WTC11 (cell line): Measurements from ENCODE around the gene HMCN1. TPM values are rescaled to one million over a fixed set of nuclear protein-coding genes. Genes with fewer than 3 reads are reported as not detected.
"Not testable (repeated sequence)": the region's sequence is repeated elsewhere in the genome, so short reads cannot be mapped to it uniquely, and the experiment has no call there.

Experiments
- ATAC-seq: fragments of 200-7000 bp; cut with Tn5 transposase; 2 replicates; pipeline ENCODE4 v1.10.0; 2021; ENCODE audit warnings: mild to moderate bottlenecking, moderate library complexity
- CTCF ChIA-PET: fragments of 300-600 bp; sonication (Branson Sonifier 250); formaldehyde crosslinking; loops from one replicate; lab custom pipeline; 2021; ENCODE audit warnings: antibody characterized with exemption; lab: Charles Lee
- POLR2A ChIA-PET: fragments of 350-600 bp; sonication (Branson Sonifier 250); formaldehyde crosslinking; loops from one replicate; lab custom pipeline; 2021; ENCODE audit warnings: antibody characterized with exemption; lab: Charles Lee
- DNase-seq: peaks from one replicate; pipeline ENCODE4 v3.0.0; 2021; ENCODE audit warnings: low spot score
- H3K27ac Mint-ChIP-seq: 2 replicates; pipeline ENCODE4 v1.8.0; 2021; ENCODE audit warnings: mixed read lengths
- H3K27me3 Mint-ChIP-seq: 2 replicates; pipeline ENCODE4 v1.8.0; 2021; ENCODE audit warnings: low read depth, mild to moderate bottlenecking, moderate library complexity, mixed read lengths
- H3K36me3 Mint-ChIP-seq: 2 replicates; pipeline ENCODE4 v1.8.0; 2021; ENCODE audit warnings: mixed read lengths
- H3K4me1 Mint-ChIP-seq: 2 replicates; pipeline ENCODE4 v1.8.0; 2022; ENCODE audit warnings: mixed read lengths
- H3K4me3 Mint-ChIP-seq: 2 replicates; pipeline ENCODE4 v1.8.0; 2021; ENCODE audit warnings: mild to moderate bottlenecking, moderate library complexity, mixed read lengths
- H3K9me3 Mint-ChIP-seq: 2 replicates; pipeline ENCODE4 v1.8.0; 2021; ENCODE audit warnings: mixed read lengths
- ATF1 ChIP-seq: sonication (generic); formaldehyde crosslinking; IDR thresholded peaks from 2 replicates; pipeline ENCODE4 v1.8.1; 2023; ENCODE audit warnings: mild to moderate bottlenecking, moderate library complexity, missing genetic modification reagents
- CDX4 ChIP-seq: fragments of 250-450 bp; sonication (Bioruptor Pico); IDR thresholded peaks from 2 replicates; pipeline ENCODE4 v1.9.0; 2021; ENCODE audit warnings: moderate library complexity, mild to moderate bottlenecking, inconsistent platforms, borderline replicate concordance
- EMX1 ChIP-seq: fragments of 250-450 bp; sonication (Bioruptor Pico); IDR thresholded peaks from 2 replicates; pipeline ENCODE4 v1.8.0; 2021; ENCODE audit warnings: mild to moderate bottlenecking
- ESRRA ChIP-seq: sonication (generic); formaldehyde crosslinking; IDR thresholded peaks from 2 replicates; pipeline ENCODE4 v1.8.1; 2022; ENCODE audit warnings: mild to moderate bottlenecking, missing genetic modification reagents, borderline replicate concordance
- FOXK1 ChIP-seq: sonication (generic); formaldehyde crosslinking; IDR thresholded peaks from 2 replicates; pipeline ENCODE4 v1.8.0; 2022; ENCODE audit warnings: mild to moderate bottlenecking, moderate library complexity, missing genetic modification reagents
- GABPB1 ChIP-seq: sonication (generic); formaldehyde crosslinking; IDR thresholded peaks from 2 replicates; pipeline ENCODE4 v1.8.1; 2023; ENCODE audit warnings: mild to moderate bottlenecking, missing genetic modification reagents
- GTF2I ChIP-seq: fragments of 250-450 bp; sonication (Bioruptor Pico); conservative IDR thresholded peaks from 2 replicates; pipeline ENCODE4 v1.4.0; 2021; ENCODE audit warnings: mild to moderate bottlenecking
- JAZF1 ChIP-seq: fragments of 250-450 bp; sonication (Bioruptor Pico); IDR thresholded peaks from 2 replicates; pipeline ENCODE4 v1.9.0; 2021; ENCODE audit warnings: moderate library complexity, mild to moderate bottlenecking, inconsistent platforms
- MAX ChIP-seq: sonication (generic); formaldehyde crosslinking; IDR thresholded peaks from 2 replicates; pipeline ENCODE4 v1.8.0; 2022; ENCODE audit warnings: mild to moderate bottlenecking, missing genetic modification reagents
- MYBL2 ChIP-seq: sonication (generic); formaldehyde crosslinking; IDR thresholded peaks from 2 replicates; pipeline ENCODE4 v1.8.1; 2023; ENCODE audit warnings: mild to moderate bottlenecking, moderate library complexity, missing genetic modification reagents
- NFATC4 ChIP-seq: fragments of 250-450 bp; sonication (Bioruptor Pico); IDR thresholded peaks from 2 replicates; pipeline ENCODE4 v1.9.0; 2021; ENCODE audit warnings: mild to moderate bottlenecking
- NFE2L1 ChIP-seq: sonication (generic); formaldehyde crosslinking; IDR thresholded peaks from 2 replicates; pipeline ENCODE4 v1.8.1; 2023; ENCODE audit warnings: missing genetic modification reagents
- NR1H2 ChIP-seq: sonication (generic); formaldehyde crosslinking; IDR thresholded peaks from 2 replicates; pipeline ENCODE4 v1.9.0; 2021; ENCODE audit warnings: mild to moderate bottlenecking, moderate library complexity, missing genetic modification reagents
- OVOL2 ChIP-seq: fragments of 250-450 bp; sonication (Bioruptor Pico); IDR thresholded peaks from 2 replicates; pipeline ENCODE4 v1.9.0; 2021; ENCODE audit warnings: mild to moderate bottlenecking, borderline replicate concordance
- SMAD4 ChIP-seq: sonication (generic); formaldehyde crosslinking; IDR thresholded peaks from 2 replicates; pipeline ENCODE4 v1.8.0; 2022; ENCODE audit warnings: mild to moderate bottlenecking, missing genetic modification reagents
- SP1 ChIP-seq: sonication (generic); formaldehyde crosslinking; conservative IDR thresholded peaks from 2 replicates; pipeline ENCODE4 v1.8.1; 2022; ENCODE audit warnings: missing genetic modification reagents
- ZNF263 ChIP-seq: sonication (generic); formaldehyde crosslinking; IDR thresholded peaks from 2 replicates; pipeline ENCODE4 v1.8.1; 2022; ENCODE audit warnings: low read depth, mild to moderate bottlenecking, moderate library complexity, missing genetic modification reagents
- ZNF512 ChIP-seq: sonication (generic); formaldehyde crosslinking; IDR thresholded peaks from 2 replicates; pipeline ENCODE4 v1.8.1; 2022; ENCODE audit warnings: missing genetic modification reagents, borderline replicate concordance
- total RNA-seq: library from RNA; stranded (reverse); gene quantifications from 3 replicates; pipeline ENCODE4 v1.2.3, GENCODE V29; 2021
- TF ChIP-seq, protein P1 (sequence below): sonication (generic); formaldehyde crosslinking; IDR thresholded peaks from 2 replicates; pipeline ENCODE4 v1.8.0; 2022; ENCODE audit warnings: mild to moderate bottlenecking, missing genetic modification reagents
- TF ChIP-seq, protein P2 (sequence below): sonication (generic); formaldehyde crosslinking; IDR thresholded peaks from 2 replicates; pipeline ENCODE4 v1.8.1; 2023; ENCODE audit warnings: mild to moderate bottlenecking, missing genetic modification reagents
- TF ChIP-seq, protein P3 (sequence below): sonication (generic); formaldehyde crosslinking; IDR thresholded peaks from 2 replicates; pipeline ENCODE4 v1.8.1; 2023; ENCODE audit warnings: mild to moderate bottlenecking, missing genetic modification reagents, moderate library complexity
- TF ChIP-seq, protein P4 (sequence below): sonication (generic); formaldehyde crosslinking; conservative IDR thresholded peaks from 2 replicates; pipeline ENCODE4 v1.8.1; 2022; ENCODE audit warnings: mild to moderate bottlenecking, missing genetic modification reagents
- TF ChIP-seq, protein P5 (sequence below): sonication (generic); formaldehyde crosslinking; IDR thresholded peaks from 2 replicates; pipeline ENCODE4 v1.8.1; 2022; ENCODE audit warnings: low read depth, mild to moderate bottlenecking, moderate library complexity, missing genetic modification reagents, borderline replicate concordance

HMCN1 gene
- total RNA-seq, 1 experiment from 2014 or later: 5.6 TPM

- POLR2A ChIA-PET: no interaction called here
- no peak for DNase-seq
- Mint-ChIP-seq H3K4me3 (no peak overlapping the region), H3K4me1 (0 out of 2 replicates have a peak, but pooled peaks cover 4% of the 10 kb centered on the region), H3K36me3 (no peaks in the 10 kb centered on the region), H3K27me3 (no peaks in the 10 kb centered on the region), H3K9me3 (no peaks in the 10 kb centered on the region), H3K27ac (no peak overlapping the region)
- no peak for ATAC-seq
- TF ChIP-seq, protein P1, sequence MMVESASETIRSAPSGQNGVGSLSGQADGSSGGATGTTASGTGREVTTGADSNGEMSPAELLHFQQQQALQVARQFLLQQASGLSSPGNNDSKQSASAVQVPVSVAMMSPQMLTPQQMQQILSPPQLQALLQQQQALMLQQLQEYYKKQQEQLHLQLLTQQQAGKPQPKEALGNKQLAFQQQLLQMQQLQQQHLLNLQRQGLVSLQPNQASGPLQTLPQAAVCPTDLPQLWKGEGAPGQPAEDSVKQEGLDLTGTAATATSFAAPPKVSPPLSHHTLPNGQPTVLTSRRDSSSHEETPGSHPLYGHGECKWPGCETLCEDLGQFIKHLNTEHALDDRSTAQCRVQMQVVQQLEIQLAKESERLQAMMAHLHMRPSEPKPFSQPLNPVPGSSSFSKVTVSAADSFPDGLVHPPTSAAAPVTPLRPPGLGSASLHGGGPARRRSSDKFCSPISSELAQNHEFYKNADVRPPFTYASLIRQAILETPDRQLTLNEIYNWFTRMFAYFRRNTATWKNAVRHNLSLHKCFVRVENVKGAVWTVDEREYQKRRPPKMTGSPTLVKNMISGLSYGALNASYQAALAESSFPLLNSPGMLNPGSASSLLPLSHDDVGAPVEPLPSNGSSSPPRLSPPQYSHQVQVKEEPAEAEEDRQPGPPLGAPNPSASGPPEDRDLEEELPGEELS (CRISPR knock-in tag): no peak
- TF ChIP-seq GABPB1: no peak
- no peak for TF ChIP-seq ATF1 (CRISPR knock-in tag)
- TF ChIP-seq MAX (CRISPR knock-in tag): no peak
- TF ChIP-seq ZNF512: no peak
- no peak for TF ChIP-seq NR1H2 (CRISPR knock-in tag)
- no peak for TF ChIP-seq CDX4 (CRISPR knock-in tag)
- TF ChIP-seq, protein P2, sequence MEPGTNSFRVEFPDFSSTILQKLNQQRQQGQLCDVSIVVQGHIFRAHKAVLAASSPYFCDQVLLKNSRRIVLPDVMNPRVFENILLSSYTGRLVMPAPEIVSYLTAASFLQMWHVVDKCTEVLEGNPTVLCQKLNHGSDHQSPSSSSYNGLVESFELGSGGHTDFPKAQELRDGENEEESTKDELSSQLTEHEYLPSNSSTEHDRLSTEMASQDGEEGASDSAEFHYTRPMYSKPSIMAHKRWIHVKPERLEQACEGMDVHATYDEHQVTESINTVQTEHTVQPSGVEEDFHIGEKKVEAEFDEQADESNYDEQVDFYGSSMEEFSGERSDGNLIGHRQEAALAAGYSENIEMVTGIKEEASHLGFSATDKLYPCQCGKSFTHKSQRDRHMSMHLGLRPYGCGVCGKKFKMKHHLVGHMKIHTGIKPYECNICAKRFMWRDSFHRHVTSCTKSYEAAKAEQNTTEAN (CRISPR knock-in tag): no peak
- no peak for TF ChIP-seq ZNF263 (CRISPR knock-in tag)
- TF ChIP-seq SMAD4 (CRISPR knock-in tag): no peak
- TF ChIP-seq ESRRA (CRISPR knock-in tag): no peak
- no peak for TF ChIP-seq MYBL2 (CRISPR knock-in tag)
- TF ChIP-seq JAZF1 (CRISPR knock-in tag): no peak
- no peak for TF ChIP-seq EMX1 (CRISPR knock-in tag)
- no peak for TF ChIP-seq NFATC4 (CRISPR knock-in tag)
- TF ChIP-seq, protein P3, sequence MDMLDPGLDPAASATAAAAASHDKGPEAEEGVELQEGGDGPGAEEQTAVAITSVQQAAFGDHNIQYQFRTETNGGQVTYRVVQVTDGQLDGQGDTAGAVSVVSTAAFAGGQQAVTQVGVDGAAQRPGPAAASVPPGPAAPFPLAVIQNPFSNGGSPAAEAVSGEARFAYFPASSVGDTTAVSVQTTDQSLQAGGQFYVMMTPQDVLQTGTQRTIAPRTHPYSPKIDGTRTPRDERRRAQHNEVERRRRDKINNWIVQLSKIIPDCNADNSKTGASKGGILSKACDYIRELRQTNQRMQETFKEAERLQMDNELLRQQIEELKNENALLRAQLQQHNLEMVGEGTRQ (CRISPR knock-in tag): no peak
- TF ChIP-seq FOXK1 (CRISPR knock-in tag): no peak
- TF ChIP-seq, protein P4, sequence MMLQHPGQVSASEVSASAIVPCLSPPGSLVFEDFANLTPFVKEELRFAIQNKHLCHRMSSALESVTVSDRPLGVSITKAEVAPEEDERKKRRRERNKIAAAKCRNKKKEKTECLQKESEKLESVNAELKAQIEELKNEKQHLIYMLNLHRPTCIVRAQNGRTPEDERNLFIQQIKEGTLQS: no peak
- no peak for TF ChIP-seq SP1
- no peak for TF ChIP-seq GTF2I (CRISPR knock-in tag)
- CTCF ChIA-PET: no interaction called here
Measured at GRCh38 chr1:186183219-186183618, 449.0 kb downstream of the HMCN1 start.

GRCh38 chr1:186183970-186184628 lies 449.9 kb downstream of the HMCN1 start:
- Mint-ChIP-seq H3K4me1 (0 out of 2 replicates have a peak, but pooled peaks cover 4% of the 10 kb centered on the region), H3K4me3 (no peak overlapping the region), H3K27me3 (no peaks in the 10 kb centered on the region), H3K36me3 (no peaks in the 10 kb centered on the region), H3K9me3 (no peaks in the 10 kb centered on the region), H3K27ac (no peak overlapping the region)
- ChIA-PET CTCF (no interaction called here), POLR2A (no interaction called here)
- ATAC-seq: no peak
- TF ChIP-seq, protein P5, sequence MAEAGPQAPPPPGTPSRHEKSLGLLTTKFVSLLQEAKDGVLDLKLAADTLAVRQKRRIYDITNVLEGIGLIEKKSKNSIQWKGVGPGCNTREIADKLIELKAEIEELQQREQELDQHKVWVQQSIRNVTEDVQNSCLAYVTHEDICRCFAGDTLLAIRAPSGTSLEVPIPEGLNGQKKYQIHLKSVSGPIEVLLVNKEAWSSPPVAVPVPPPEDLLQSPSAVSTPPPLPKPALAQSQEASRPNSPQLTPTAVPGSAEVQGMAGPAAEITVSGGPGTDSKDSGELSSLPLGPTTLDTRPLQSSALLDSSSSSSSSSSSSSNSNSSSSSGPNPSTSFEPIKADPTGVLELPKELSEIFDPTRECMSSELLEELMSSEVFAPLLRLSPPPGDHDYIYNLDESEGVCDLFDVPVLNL (CRISPR knock-in tag): no peak
- TF ChIP-seq NFE2L1 (CRISPR knock-in tag): no peak
- TF ChIP-seq OVOL2 (CRISPR knock-in tag): no peak
- no peak for TF ChIP-seq NR1H2 (CRISPR knock-in tag)
- TF ChIP-seq, protein P2 (CRISPR knock-in tag): no peak
- TF ChIP-seq NFATC4 (CRISPR knock-in tag): no peak
- TF ChIP-seq, all 79 proteins: peak for 0
- no peak for DNase-seq

- H3K9me3 Mint-ChIP-seq: not testable (repeated sequence)
Measured at GRCh38 chr1:186186251-186186650, 452.1 kb downstream of the HMCN1 start.

More at GRCh38 chr1:186186251-186186650, 452.1 kb downstream of the HMCN1 start:
- CTCF ChIA-PET, H3K4me1 Mint-ChIP-seq, ATAC-seq, H3K27ac Mint-ChIP-seq, POLR2A ChIA-PET, DNase-seq, H3K27me3 Mint-ChIP-seq, H3K4me3 Mint-ChIP-seq, H3K36me3 Mint-ChIP-seq: not testable (repeated sequence)
